Measurements from ENCODE around the gene PHKB. TPM values are rescaled to one million over a fixed set of nuclear protein-coding genes. Genes with fewer than 3 reads are reported as not detected.

The PHKB gene
- total RNA-seq, 1 experiment from 2014 or later = 38.8 TPM

DNA sequence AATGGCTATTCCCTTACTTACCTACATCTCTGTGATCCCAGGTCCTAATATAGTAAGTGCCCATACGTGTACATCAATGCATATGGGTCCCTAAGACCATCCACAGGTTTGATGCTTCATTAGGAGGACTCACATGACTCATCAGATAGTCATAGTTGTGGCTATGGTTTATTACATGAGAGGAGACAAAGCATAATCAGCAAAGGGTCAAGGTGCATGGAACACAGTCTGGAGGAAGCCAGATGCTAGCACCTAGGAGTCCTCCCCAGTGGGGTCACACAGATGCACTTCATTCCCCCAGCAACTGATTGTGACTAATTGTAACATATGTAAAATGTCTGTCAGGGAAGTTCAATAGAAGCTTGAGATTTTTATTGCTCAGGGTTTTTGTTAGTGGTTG is 42.8 kb downstream of the PHKB start:
- H3K18ac ChIP-seq (ENCODE audit: insufficient read length, low read depth, low read length) = no peak overlapping the region
- Mint-ChIP-seq H3K27ac (no peak overlapping the region), H3K4me1 (no peaks in the 10 kb centered on the region), H3K4me3 (no peak overlapping the region), H3K27me3 (ENCODE audit: low read depth) (no peaks in the 10 kb centered on the region), H3K36me3 (ENCODE audit: insufficient read depth in 1 of 3, low read depth in 3 of 3) (peaks cover 0 to 16% (median 16%) of the 10 kb centered on the region in 3 experiments; a peak in 6 of 7 replicates), H3K9me3 (no peaks in the 10 kb centered on the region)
- WGBS (ENCODE audit: extremely low coverage, insufficient read length, low lambda C conversion rate) = no CpG with 5 or more reads among the region's 1 CpG
- no peaks in the 10 kb centered on the region for H3K79me2 ChIP-seq (ENCODE audit: insufficient read depth, low read length)
- H4K5ac ChIP-seq (ENCODE audit: insufficient read length, low read depth, low read length) = no peak overlapping the region
- H3K4me2 ChIP-seq (ENCODE audit: insufficient read depth, insufficient read length, low read length) = no peak overlapping the region
- no peak overlapping the region for H2AFZ ChIP-seq (ENCODE audit: low read length)
- H3K4ac ChIP-seq (ENCODE audit: low read depth, low read length) = no peak overlapping the region
- H2BK20ac ChIP-seq (ENCODE audit: low read depth, low read length, poor library complexity, severe bottlenecking) = no peak overlapping the region
- no peak overlapping the region for H2BK12ac ChIP-seq (ENCODE audit: insufficient read length, low read depth, low read length)
- no peaks in the 10 kb centered on the region for H3K27me3 ChIP-seq (ENCODE audit: insufficient read depth, low read length)
- H2BK5ac ChIP-seq (ENCODE audit: insufficient read length, low read length) = no peak overlapping the region
- H4K91ac ChIP-seq (ENCODE audit: insufficient read length, low read depth, low read length) = no peak overlapping the region
- no peaks in the 10 kb centered on the region for H3K79me1 ChIP-seq (ENCODE audit: insufficient read depth, low read depth, low read length, poor library complexity, severe bottlenecking)
- no peak overlapping the region for H3K27ac ChIP-seq (ENCODE audit: insufficient read length, low read depth, low read length)
- H3T11ph ChIP-seq (ENCODE audit: low read length) = no peak overlapping the region
- TF ChIP-seq, protein P1, sequence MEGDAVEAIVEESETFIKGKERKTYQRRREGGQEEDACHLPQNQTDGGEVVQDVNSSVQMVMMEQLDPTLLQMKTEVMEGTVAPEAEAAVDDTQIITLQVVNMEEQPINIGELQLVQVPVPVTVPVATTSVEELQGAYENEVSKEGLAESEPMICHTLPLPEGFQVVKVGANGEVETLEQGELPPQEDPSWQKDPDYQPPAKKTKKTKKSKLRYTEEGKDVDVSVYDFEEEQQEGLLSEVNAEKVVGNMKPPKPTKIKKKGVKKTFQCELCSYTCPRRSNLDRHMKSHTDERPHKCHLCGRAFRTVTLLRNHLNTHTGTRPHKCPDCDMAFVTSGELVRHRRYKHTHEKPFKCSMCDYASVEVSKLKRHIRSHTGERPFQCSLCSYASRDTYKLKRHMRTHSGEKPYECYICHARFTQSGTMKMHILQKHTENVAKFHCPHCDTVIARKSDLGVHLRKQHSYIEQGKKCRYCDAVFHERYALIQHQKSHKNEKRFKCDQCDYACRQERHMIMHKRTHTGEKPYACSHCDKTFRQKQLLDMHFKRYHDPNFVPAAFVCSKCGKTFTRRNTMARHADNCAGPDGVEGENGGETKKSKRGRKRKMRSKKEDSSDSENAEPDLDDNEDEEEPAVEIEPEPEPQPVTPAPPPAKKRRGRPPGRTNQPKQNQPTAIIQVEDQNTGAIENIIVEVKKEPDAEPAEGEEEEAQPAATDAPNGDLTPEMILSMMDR (conservative IDR thresholded peaks at IDR 0.05) = no peak
- DNase-seq = no peak
- H4K20me1 ChIP-seq (ENCODE audit: control insufficient read depth, insufficient read depth, insufficient read length) = no peaks in the 10 kb centered on the region
- H2BK120ac ChIP-seq (ENCODE audit: low read depth, low read length, poor library complexity, severe bottlenecking) = no peak overlapping the region
- no peaks in the 10 kb centered on the region for H3K23me2 ChIP-seq (ENCODE audit: insufficient read length, low read depth, low read length, poor library complexity, severe bottlenecking)
- no peak overlapping the region for H4K8ac ChIP-seq (replicated peaks; ENCODE audit: insufficient read length, low read depth, low read length)
- no peak overlapping the region for H3K56ac ChIP-seq (ENCODE audit: insufficient read length, low read depth, low read length)
- H2BK15ac ChIP-seq (ENCODE audit: low read depth, low read length) = no peak overlapping the region
- no peaks in the 10 kb centered on the region for H3K4me1 ChIP-seq (ENCODE audit: insufficient read depth, low read length)
- no peak overlapping the region for H2AK5ac ChIP-seq (ENCODE audit: insufficient read length, low read length)
- H3K14ac ChIP-seq (ENCODE audit: insufficient read depth, low read length) = no peak overlapping the region
- H3K9ac ChIP-seq (ENCODE audit: extremely low read depth, insufficient read length, low read length) = no peak overlapping the region
- H3K9me3 ChIP-seq (ENCODE audit: control insufficient read depth, low read depth, low read length) = no peaks in the 10 kb centered on the region
- H3K23ac ChIP-seq (ENCODE audit: insufficient read length, low read depth, low read length) = no peak overlapping the region
